ENCODE results near the gene IL17REL. TPM values are rescaled to one million over a fixed set of nuclear protein-coding genes. Genes with fewer than 3 reads are reported as not detected.
A peak's percentile ranks its signal among the peaks of the same experiment; 100 is the strongest.

IL17REL gene
- total RNA-seq, 1 experiment from 2014 or later, result not detected

DNA sequence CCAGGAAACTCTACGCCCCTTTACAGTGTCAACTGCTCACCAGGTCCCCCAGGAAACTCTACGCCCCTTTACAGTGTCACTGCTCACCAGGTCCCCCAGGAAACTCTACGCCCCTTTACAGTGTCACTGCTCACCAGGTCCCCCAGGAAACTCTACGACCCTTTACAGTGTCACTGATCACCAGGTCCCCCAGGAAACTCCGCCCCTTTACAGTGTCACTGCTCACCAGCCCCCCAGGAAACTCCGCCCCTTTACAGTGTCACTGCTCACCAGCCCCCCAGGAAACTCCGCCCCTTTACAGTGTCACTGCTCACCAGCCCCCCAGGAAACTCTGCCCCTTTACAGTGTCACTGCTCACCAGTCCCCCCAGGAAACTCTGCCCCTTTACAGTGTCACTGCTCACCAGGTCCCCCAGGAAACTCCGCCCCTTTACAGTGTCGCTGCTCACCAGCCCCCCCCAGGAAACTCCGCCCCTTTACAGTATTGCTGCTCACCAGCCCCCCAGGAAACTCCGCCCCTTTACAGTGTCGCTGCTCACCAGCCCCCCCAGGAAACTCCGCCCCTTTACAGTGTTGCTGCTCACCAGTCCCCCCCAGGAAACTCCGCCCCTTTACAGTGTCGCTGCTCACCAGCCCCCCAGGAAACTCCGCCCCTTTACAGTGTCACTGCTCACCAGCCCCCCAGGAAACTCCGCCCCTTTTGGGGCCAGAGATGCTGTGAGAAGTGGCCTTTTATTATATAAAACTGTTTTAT lies 67.3 kb downstream of the IL17REL start:
- peak; percentile 28 for DNase-seq (ENCODE audit: low spot score)

Other genes with a start within 250 kb of the IL17REL start
- gene BRD1, start 184.9 kb downstream of the IL17REL start, total RNA-seq (2014; rRNA removed; shearing (Covaris generic)), result 7.3 and 13.9 TPM in 2 replicates
- 5.1 and 9.1 TPM in 2 replicates for gene ZBED4, start 158.9 kb downstream of the IL17REL start, total RNA-seq (2014; rRNA removed; shearing (Covaris generic))
- gene ALG12, start 94.3 kb downstream of the IL17REL start, total RNA-seq (2014; rRNA removed; shearing (Covaris generic)), result 13.9 and 22.3 TPM in 2 replicates
- gene CRELD2, start 94.1 kb downstream of the IL17REL start, total RNA-seq (2014; rRNA removed; shearing (Covaris generic)), result 95.9 and 113 TPM in 2 replicates
- 18.6 and 30.3 TPM in 2 replicates for gene PIM3, start 52.0 kb downstream of the IL17REL start, total RNA-seq (2014; rRNA removed; shearing (Covaris generic))
- not detected in 2 replicates for gene TTLL8, start 45.5 kb upstream of the IL17REL start, total RNA-seq (2014; rRNA removed; shearing (Covaris generic))
- gene MLC1, start 72.7 kb upstream of the IL17REL start, total RNA-seq (2014; rRNA removed; shearing (Covaris generic)), result 1.4 and 3.3 TPM in 2 replicates
- gene MOV10L1, start 77.2 kb upstream of the IL17REL start, total RNA-seq (2014; rRNA removed; shearing (Covaris generic)), result 1.8 and 2.9 TPM in 2 replicates
- 4.2 and 4.4 TPM in 2 replicates for gene PANX2, start 158.0 kb upstream of the IL17REL start, total RNA-seq (2014; rRNA removed; shearing (Covaris generic))
- gene TRABD, start 173.1 kb upstream of the IL17REL start, total RNA-seq (2014; rRNA removed; shearing (Covaris generic)), result 13.7 and 17.2 TPM in 2 replicates
- gene SELENOO, start 188.2 kb upstream of the IL17REL start, total RNA-seq (2014; rRNA removed; shearing (Covaris generic)), result 13.4 and 19.6 TPM in 2 replicates
- 4.9 and 5.0 TPM in 2 replicates for gene TUBGCP6, start 232.3 kb upstream of the IL17REL start, total RNA-seq (2014; rRNA removed; shearing (Covaris generic))
- gene HDAC10, start 238.5 kb upstream of the IL17REL start, total RNA-seq (2014; rRNA removed; shearing (Covaris generic)), result 5.1 and 5.9 TPM in 2 replicates
- 33.3 and 37.8 TPM in 2 replicates for gene MAPK12, start 248.9 kb upstream of the IL17REL start, total RNA-seq (2014; rRNA removed; shearing (Covaris generic))